MCF 10A (cell line): Measurements from ENCODE around the gene CCDC85C. TPM values are rescaled to one million over a fixed set of nuclear protein-coding genes. Genes with fewer than 3 reads are reported as not detected.

Experiments used
- BruUV-seq: library from RNA; stranded (reverse); fragments of 400-500 nt; replicated peaks from 2 replicates; lab custom pipeline; 2021; lab: Mats Ljungman, UMichigan
- CTCF ChIA-PET: fragments of 300-600 bp; sonication (Branson Sonifier 250); formaldehyde crosslinking; extraction: SDS; loops from one replicate; lab custom pipeline; 2021; ENCODE audit warnings: antibody characterized with exemption, inconsistent platforms; lab: Yijun Ruan, JAX
- POLR2A ChIA-PET: fragments of 300-600, 350-650 bp; sonication (Branson Sonifier 250); formaldehyde crosslinking; extraction: SDS; loops from one replicate; lab custom pipeline; 2020; ENCODE audit warnings: antibody characterized with exemption, inconsistent platforms; lab: Yijun Ruan, JAX
- DNase-seq: peaks from one replicate; pipeline ENCODE4 v3.0.0-alpha.2; 2018; ENCODE audit not compliant: unreplicated experiment
- H3K27ac Mint-ChIP-seq: one replicate; pipeline ENCODE4 v1.8.0; 2022; ENCODE audit warnings: mild to moderate bottlenecking, low read depth, mixed read lengths; ENCODE audit not compliant: unreplicated experiment
- H3K27me3 Mint-ChIP-seq: one replicate; pipeline ENCODE4 v1.8.0; 2022; ENCODE audit warnings: mixed read lengths; ENCODE audit not compliant: insufficient read depth, unreplicated experiment
- H3K36me3 Mint-ChIP-seq: one replicate; pipeline ENCODE4 v1.8.0; 2022; ENCODE audit warnings: mild to moderate bottlenecking, moderate library complexity, mixed read lengths; ENCODE audit not compliant: insufficient read depth, unreplicated experiment
- H3K4me1 Mint-ChIP-seq: one replicate; pipeline ENCODE4 v1.8.0; 2022; ENCODE audit warnings: mixed read lengths; ENCODE audit not compliant: insufficient read depth, unreplicated experiment
- H3K4me3 Mint-ChIP-seq: one replicate; pipeline ENCODE4 v1.8.0; 2022; ENCODE audit warnings: mild to moderate bottlenecking, moderate library complexity, mixed read lengths; ENCODE audit not compliant: unreplicated experiment
- H3K9me3 Mint-ChIP-seq: one replicate; pipeline ENCODE4 v1.8.0; 2022; ENCODE audit warnings: mixed read lengths; ENCODE audit not compliant: unreplicated experiment
- intact Hi-C: fragments of 100-400 bp; cut with micrococcal nuclease; formaldehyde crosslinking; loops from 2 replicates; pipeline ENCODE4 v1.14.1; 2022
- total RNA-seq: library from RNA; stranded (reverse); gene quantifications from 2 replicates; pipeline ENCODE4 v1.2.3, GENCODE V29; 2022
- TF ChIP-seq, protein P1 (sequence below): fragments of 200-600 bp; IDR thresholded peaks from one replicate; pipeline ENCODE4 v1.8.0; 2022; ENCODE audit warnings: antibody characterized with exemption, mild to moderate bottlenecking; ENCODE audit not compliant: unreplicated experiment

Gene CCDC85C
- total RNA-seq, 1 experiment from 2014 or later, result 29.9 TPM

DNA sequence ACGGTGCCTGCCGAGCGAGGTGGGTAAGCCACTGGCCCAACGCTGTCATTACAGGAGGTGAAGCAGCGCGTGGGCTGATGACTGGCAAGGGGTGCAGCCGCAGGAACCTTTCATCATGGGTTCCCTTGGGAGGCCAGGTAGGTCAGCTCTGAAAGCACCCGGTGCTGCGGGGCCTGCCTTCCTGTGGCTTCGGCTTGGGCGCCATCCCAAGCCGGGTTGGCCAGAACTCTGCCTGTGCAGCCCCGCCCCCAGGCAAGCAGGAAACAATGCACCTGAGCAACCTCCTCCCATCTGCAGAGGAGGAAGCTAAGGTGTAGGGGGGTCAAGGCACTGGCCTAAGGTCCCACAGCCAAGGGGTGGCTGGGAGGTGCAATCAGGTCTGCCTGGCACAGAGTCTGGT is 21.0 kb upstream of the CCDC85C start:
- intact Hi-C loops, result no loop called here
- Mint-ChIP-seq H3K27me3 (no peaks in the 10 kb centered on the region), H3K9me3 (no peaks in the 10 kb centered on the region), H3K27ac (no peak overlapping the region), H3K36me3 (no peaks in the 10 kb centered on the region), H3K4me3 (no peak overlapping the region), H3K4me1 (peaks cover 5% of the 10 kb centered on the region)
- TF ChIP-seq, protein P1, sequence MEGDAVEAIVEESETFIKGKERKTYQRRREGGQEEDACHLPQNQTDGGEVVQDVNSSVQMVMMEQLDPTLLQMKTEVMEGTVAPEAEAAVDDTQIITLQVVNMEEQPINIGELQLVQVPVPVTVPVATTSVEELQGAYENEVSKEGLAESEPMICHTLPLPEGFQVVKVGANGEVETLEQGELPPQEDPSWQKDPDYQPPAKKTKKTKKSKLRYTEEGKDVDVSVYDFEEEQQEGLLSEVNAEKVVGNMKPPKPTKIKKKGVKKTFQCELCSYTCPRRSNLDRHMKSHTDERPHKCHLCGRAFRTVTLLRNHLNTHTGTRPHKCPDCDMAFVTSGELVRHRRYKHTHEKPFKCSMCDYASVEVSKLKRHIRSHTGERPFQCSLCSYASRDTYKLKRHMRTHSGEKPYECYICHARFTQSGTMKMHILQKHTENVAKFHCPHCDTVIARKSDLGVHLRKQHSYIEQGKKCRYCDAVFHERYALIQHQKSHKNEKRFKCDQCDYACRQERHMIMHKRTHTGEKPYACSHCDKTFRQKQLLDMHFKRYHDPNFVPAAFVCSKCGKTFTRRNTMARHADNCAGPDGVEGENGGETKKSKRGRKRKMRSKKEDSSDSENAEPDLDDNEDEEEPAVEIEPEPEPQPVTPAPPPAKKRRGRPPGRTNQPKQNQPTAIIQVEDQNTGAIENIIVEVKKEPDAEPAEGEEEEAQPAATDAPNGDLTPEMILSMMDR, result no peak
- no TSS peak for BruUV-seq
- ChIA-PET CTCF (interaction anchor here (1.1 kb wide), 1 partner anchor 63 kb away, joined by 4 read pairs; no protein-coding TSS in a partner anchor), POLR2A (interaction anchor here (0.9 kb wide), 1 partner anchor 12 kb away, joined by 3 read pairs; no protein-coding TSS in a partner anchor)
- DNase-seq, result no peak

DNA sequence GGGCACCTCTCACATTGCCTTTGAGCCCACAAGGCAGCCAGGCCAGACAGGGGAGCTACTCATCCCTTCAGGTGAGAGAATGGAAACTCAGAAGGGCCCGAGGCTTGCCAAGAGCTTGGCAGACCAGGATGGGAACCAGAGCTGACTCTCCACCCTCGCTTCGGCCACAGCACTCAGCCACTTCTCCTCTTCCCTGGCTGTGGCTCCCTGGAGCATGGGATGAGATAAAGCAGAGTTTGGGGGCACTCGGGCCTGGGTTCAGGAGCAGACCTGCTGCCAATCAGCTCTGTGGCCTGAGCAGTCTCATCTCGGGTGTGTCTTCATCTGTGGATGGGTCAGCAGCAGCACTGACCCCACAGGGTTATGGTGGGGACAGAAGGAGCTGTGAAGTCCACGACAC is 20.0 kb upstream of the CCDC85C start:
- Mint-ChIP-seq H3K36me3 (no peaks in the 10 kb centered on the region), H3K27me3 (no peaks in the 10 kb centered on the region), H3K27ac (no peak overlapping the region), H3K4me1 (peaks cover 5% of the 10 kb centered on the region), H3K4me3 (no peak overlapping the region), H3K9me3 (no peaks in the 10 kb centered on the region)
- no peak for DNase-seq
- CTCF ChIA-PET, result interaction anchor here (0.6 to 1.2 kb wide), 5 partner anchors 62 to 231 kb away, joined by 3 to 5 read pairs (median 4); no protein-coding TSS in a partner anchor
- TF ChIP-seq, protein P1, result no peak
- no TSS peak for BruUV-seq
- intact Hi-C loops, result no loop called here
- POLR2A ChIA-PET, result interaction anchor here (0.7 to 0.9 kb wide), 3 partner anchors 11 to 144 kb away, joined by 3 read pairs; no protein-coding TSS in a partner anchor

GRCh38 chr14:99621948-99622347 is 17.9 kb upstream of the CCDC85C start:
- no peaks in the 10 kb centered on the region for H3K9me3 Mint-ChIP-seq
- H3K36me3 Mint-ChIP-seq, result no peaks in the 10 kb centered on the region
- TF ChIP-seq, protein P1, result no peak
- DNase-seq, result no peak
- no peaks in the 10 kb centered on the region for H3K27me3 Mint-ChIP-seq
- intact Hi-C loops, result no loop called here
- H3K4me3 Mint-ChIP-seq, result no peak overlapping the region
- peaks cover 5% of the 10 kb centered on the region for H3K4me1 Mint-ChIP-seq
- BruUV-seq, result no TSS peak
- POLR2A ChIA-PET, result interaction anchor here (0.6 to 1.1 kb wide), 2 partner anchors 17 to 41 kb away, joined by 3 to 4 read pairs; no protein-coding TSS in a partner anchor
- CTCF ChIA-PET, result interaction anchor here (0.9 to 1.3 kb wide), 2 partner anchors 46 to 278 kb away, joined by 3 to 4 read pairs; no protein-coding TSS in a partner anchor
- no peak overlapping the region for H3K27ac Mint-ChIP-seq

- Mint-ChIP-seq H3K27me3 (no peaks in the 10 kb centered on the region), H3K36me3 (no peaks in the 10 kb centered on the region), H3K4me1 (peaks cover 5% of the 10 kb centered on the region), H3K4me3 (no peak overlapping the region), H3K9me3 (no peaks in the 10 kb centered on the region), H3K27ac (no peak overlapping the region)
- DNase-seq, result no peak
- BruUV-seq, result no TSS peak
- TF ChIP-seq, protein P1, result no peak
- POLR2A ChIA-PET, result no interaction called here
- CTCF ChIA-PET, result interaction anchor here (0.7 to 1.4 kb wide), 4 partner anchors 10 to 95 kb away, joined by 3 to 8 read pairs (median 3); no protein-coding TSS in a partner anchor
- intact Hi-C loops, result no loop called here
Observed at GRCh38 chr14:99619835-99620834, 16.1 kb upstream of the CCDC85C start.
